HepG2 (cell line): ENCODE measurements around the gene RAD9A. TPM values are rescaled to one million over a fixed set of nuclear protein-coding genes. Genes with fewer than 3 reads are reported as not detected.

ENCODE experiments used
- AHDC1 ChIP-seq: sonication (generic); formaldehyde crosslinking; IDR thresholded peaks from 2 replicates; pipeline ENCODE4 v1.5.1; 2020; ENCODE audit warnings: mild to moderate bottlenecking, missing genetic modification reagents, borderline replicate concordance
- ATF2 ChIP-seq: sonication (generic); formaldehyde crosslinking; IDR thresholded peaks from 2 replicates; pipeline ENCODE4 v1.4.0; 2020; ENCODE audit warnings: missing genetic modification reagents
- CBFB ChIP-seq: sonication (generic); formaldehyde crosslinking; IDR thresholded peaks from 2 replicates; pipeline ENCODE4 v1.4.0; 2020; ENCODE audit warnings: missing genetic modification reagents
- CREM ChIP-seq, 2 experiments: sonication (generic) in 1 of 2; formaldehyde crosslinking in 1 of 2; IDR thresholded peaks; 2 replicates each; pipeline versions ENCODE4 v1.4.0 to v1.6.1; 2016 to 2020; ENCODE audit warnings: antibody characterized with exemption in 1 of 2, mild to moderate bottlenecking in 1 of 2, missing genetic modification reagents in 1 of 2
- CSRNP2 ChIP-seq: sonication (generic); formaldehyde crosslinking; conservative IDR thresholded peaks from 2 replicates; pipeline ENCODE4 v1.8.0; 2022; ENCODE audit warnings: low read depth, missing genetic modification reagents
- DBP ChIP-seq: sonication (generic); formaldehyde crosslinking; IDR thresholded peaks from 2 replicates; pipeline ENCODE4 v1.4.0; 2020; ENCODE audit warnings: missing genetic modification reagents; ENCODE audit errors: not compliant biosample characterization
- DMAP1 ChIP-seq: IDR thresholded peaks from 2 replicates; pipeline ENCODE4 v1.6.1; 2016
- DR1 ChIP-seq: sonication (generic); formaldehyde crosslinking; IDR thresholded peaks from 2 replicates; pipeline ENCODE4 v1.8.0; 2021; ENCODE audit warnings: mild to moderate bottlenecking, missing genetic modification reagents, inconsistent platforms
- ELF3 ChIP-seq: IDR thresholded peaks from 2 replicates; pipeline ENCODE4 v1.6.1; 2016; ENCODE audit warnings: missing genetic modification reagents, missing compliant biosample characterization
- MYNN ChIP-seq: sonication (generic); formaldehyde crosslinking; IDR thresholded peaks from 2 replicates; pipeline ENCODE4 v1.4.0; 2020; ENCODE audit warnings: mild to moderate bottlenecking, low read depth, missing genetic modification reagents
- NBN ChIP-seq: fragments of 450-650 bp; conservative IDR thresholded peaks from 2 replicates; pipeline ENCODE4 v1.6.1; 2017
- RBFOX2 ChIP-seq: fragments of 200-400 bp; formaldehyde crosslinking; IDR thresholded peaks from 2 replicates; pipeline ENCODE4 v1.6.1; 2017; ENCODE audit warnings: low read depth, mild to moderate bottlenecking, low read length
- THAP8 ChIP-seq: sonication (generic); formaldehyde crosslinking; IDR thresholded peaks from 2 replicates; pipeline ENCODE4 v1.5.1; 2020; ENCODE audit warnings: missing genetic modification reagents, mild to moderate bottlenecking, borderline replicate concordance
- TSC22D2 ChIP-seq: sonication (generic); formaldehyde crosslinking; IDR thresholded peaks from 2 replicates; pipeline ENCODE4 v1.5.1; 2020; ENCODE audit warnings: missing genetic modification reagents, mild to moderate bottlenecking, borderline replicate concordance
- ZFP36L1 ChIP-seq: sonication (generic); formaldehyde crosslinking; IDR thresholded peaks from 2 replicates; pipeline ENCODE4 v1.8.0; 2022; ENCODE audit warnings: mild to moderate bottlenecking, missing genetic modification reagents, moderate library complexity
- ZNF136 ChIP-seq: sonication (generic); formaldehyde crosslinking; IDR thresholded peaks from 2 replicates; pipeline ENCODE4 v1.8.1; 2022; ENCODE audit warnings: low read depth, mild to moderate bottlenecking, moderate library complexity, missing genetic modification reagents
- ZNF235 ChIP-seq: sonication (generic); formaldehyde crosslinking; IDR thresholded peaks from 2 replicates; pipeline ENCODE4 v1.8.1; 2023; ENCODE audit warnings: mild to moderate bottlenecking, missing genetic modification reagents, borderline replicate concordance
- ZSCAN12 ChIP-seq: sonication (generic); formaldehyde crosslinking; IDR thresholded peaks from 2 replicates; pipeline ENCODE4 v1.9.0; 2021; ENCODE audit warnings: mild to moderate bottlenecking, missing genetic modification reagents
- polyA plus RNA-seq, 8 experiments: library from polyadenylated mRNA; depleted of rRNA in 3 of 8; stranded (reverse) in 7 of 8; unstranded in 1 of 8; fragments of >200 nt; fragmentation: Illumina TruSeq in 4 of 8; extraction: Trizol in 4 of 8; gene quantifications; 2 replicates each; pipeline versions ENCODE4 v1.2.1 to v1.2.3, GENCODE V29; 2011 to 2016; ENCODE audit warnings: low read depth in 4 of 8, missing spikeins in 1 of 8, mixed read lengths in 1 of 8; ENCODE audit not compliant: insufficient read depth in 1 of 8
- total RNA-seq, 5 experiments: library from RNA; depleted of rRNA; stranded (reverse); fragments of >200 nt; fragmentation: Illumina TruSeq; extraction: Trizol; gene quantifications; 2 replicates each; pipeline ENCODE4 v1.2.3, GENCODE V29; 2016; ENCODE audit warnings: low read depth in 1 of 5

RAD9A gene
- total and polyA plus RNA-seq, 2 of the 13 experiments (the other 11 are each of a cell fraction or from before 2014, with no cell fraction given), result 10.1 to 15.7 TPM

DNA sequence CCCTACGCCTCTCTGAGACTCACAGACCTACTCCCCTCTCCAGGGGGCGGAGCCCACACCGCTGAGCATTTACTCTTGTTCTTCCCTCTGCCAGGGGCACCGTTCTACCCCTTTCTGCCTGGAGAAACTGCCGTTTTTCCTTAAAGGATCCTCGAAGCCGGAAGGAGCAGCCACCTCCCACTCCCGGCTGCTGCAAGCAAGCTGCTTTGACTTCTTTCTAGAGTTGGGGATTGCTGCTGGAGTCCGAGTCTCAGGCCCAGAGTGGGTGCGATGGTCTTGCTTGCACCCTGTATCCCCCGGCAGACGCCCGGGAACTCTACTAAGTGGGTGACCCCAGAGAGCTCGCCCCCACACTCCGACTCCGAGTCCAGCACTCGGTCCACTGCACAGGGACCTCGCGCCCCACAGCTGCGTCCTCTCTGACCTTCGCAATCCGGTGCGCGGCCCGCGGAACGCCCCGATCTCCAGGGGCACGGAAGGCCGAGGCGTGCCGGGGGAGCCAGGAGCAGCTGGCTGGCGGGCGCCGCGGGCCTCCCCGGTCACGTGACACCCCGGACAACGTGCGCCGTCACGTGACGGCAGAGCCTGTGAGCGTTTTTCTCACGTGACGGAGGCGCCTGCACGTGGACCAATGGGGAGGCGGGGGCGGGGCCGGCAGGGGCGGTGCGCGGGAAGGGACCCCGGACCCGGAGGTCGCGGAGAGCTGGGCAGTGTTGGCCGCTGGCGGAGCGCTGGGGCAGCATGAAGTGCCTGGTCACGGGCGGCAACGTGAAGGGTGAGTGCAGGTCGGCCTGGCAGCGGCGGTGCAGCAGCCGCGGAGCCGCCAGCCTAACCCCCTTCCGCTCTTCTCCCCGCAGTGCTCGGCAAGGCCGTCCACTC lies at the start of gene RAD9A (continued):
- TF ChIP-seq ZSCAN12 (CRISPR knock-in tag) (no peak), THAP8 (CRISPR knock-in tag) (peak; percentile 97; the same call in 1 of the 2 replicates), CSRNP2 (CRISPR knock-in tag) (peak; percentile 73), ZNF235 (peak; percentile 89; the same call in 1 of the 2 replicates), ZNF136 (CRISPR knock-in tag) (no peak), MYNN (CRISPR knock-in tag) (no peak; the same call in 1 of the 2 replicates), AHDC1 (CRISPR knock-in tag) (peak; percentile 51; the same call in 1 of the 2 replicates), TSC22D2 (CRISPR knock-in tag) (peak; percentile 59; the same call in 1 of the 2 replicates), NBN (no peak), ELF3 (CRISPR knock-in tag) (peak; percentile 68), CBFB (CRISPR knock-in tag) (peak; percentile 87; the same call in 1 of the 2 replicates), CREM (IDR thresholded peaks at IDR 0.05) (no peak), CREM (CRISPR knock-in tag; IDR thresholded peaks at IDR 0.05) (no peak), DBP (CRISPR knock-in tag) (peak; percentile 60), ZFP36L1 (CRISPR knock-in tag) (peak; percentile 95), DR1 (CRISPR knock-in tag) (peak; percentile 84), DMAP1 (CRISPR knock-in tag) (peak; percentile 92; the same call in 1 of the 2 replicates), ATF2 (CRISPR knock-in tag) (peak; percentile 76), RBFOX2 (peak; percentile 89)
